ENCODE results near the gene DTNBP1. TPM values are rescaled to one million over a fixed set of nuclear protein-coding genes. Genes with fewer than 3 reads are reported as not detected.

DTNBP1 gene
- total RNA-seq, 1 donor from 2014 or later, result 19.4 TPM

DNA sequence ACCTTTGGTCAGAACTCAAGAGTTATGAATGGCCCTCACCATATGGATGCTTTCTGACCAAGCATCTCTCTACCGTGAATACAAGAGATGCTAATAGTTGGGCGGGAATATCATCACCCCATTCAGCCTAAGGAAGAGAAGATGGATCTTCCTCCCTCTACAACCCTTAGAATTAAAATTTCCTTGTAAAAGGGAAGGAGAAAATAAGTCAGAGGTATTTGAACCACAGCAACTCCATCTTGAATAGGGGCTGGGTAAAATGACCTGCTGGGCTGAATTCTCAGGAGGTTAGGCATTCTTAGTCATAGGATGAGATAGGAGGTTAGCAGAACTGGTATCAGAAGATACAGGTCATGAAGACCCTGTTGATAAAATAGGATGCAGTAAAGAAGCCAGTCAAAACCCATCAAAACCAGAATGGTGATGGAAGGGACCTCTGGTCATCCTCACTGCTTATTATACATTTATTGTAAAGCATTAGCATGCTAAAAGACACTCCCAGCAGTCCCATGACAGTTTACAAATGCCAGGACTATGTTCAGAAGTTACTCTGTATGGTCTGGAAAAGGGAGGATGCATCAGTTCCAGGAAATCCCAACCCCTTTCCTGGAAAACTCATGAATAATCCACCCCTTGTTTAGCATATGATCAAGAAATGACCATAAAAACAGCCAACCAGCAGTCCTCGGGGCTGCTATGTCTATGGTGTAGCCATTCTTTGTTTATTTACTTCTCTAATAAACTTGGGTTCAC lies 101.2 kb downstream of the DTNBP1 start:
- Mint-ChIP-seq H3K27me3 (ENCODE audit: low read depth) (no peaks in the 10 kb centered on the region), H3K9me3 (peaks cover 8% of the 10 kb centered on the region), H3K36me3 (peaks cover 2% of the 10 kb centered on the region), H3K4me1 (no peaks in the 10 kb centered on the region), H3K4me3 (no peak overlapping the region), H3K27ac (no peak overlapping the region)
- no peak for DNase-seq (ENCODE audit: low spot score in 2 of 2, unreplicated experiment in 2 of 2)
- TF ChIP-seq CTCF (IDR thresholded peaks at IDR 0.05; ENCODE audit: unreplicated experiment), result no peak

DNA sequence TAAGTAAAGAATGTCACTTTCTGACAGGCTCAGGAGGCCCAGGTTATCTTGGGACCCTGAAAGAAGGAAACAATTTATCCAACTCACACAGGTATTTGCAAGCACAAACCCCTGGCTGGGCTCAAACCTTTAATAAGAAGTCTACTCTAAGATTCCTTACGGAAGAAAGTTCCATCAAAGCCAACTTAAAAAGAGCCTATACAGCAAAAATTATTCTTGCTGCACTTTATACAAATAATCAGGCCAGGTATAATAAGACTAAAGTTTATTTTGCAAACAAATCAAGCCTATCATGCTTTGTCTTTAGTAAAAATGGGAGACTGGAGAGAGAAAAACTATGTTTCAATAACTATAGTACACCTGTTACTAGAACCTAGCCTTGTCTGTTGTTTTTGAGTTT lies 102.1 kb downstream of the DTNBP1 start:
- H3K4me1 Mint-ChIP-seq, result peaks cover under 1% of the 10 kb centered on the region
- H3K27ac Mint-ChIP-seq, result no peak overlapping the region
- no peaks in the 10 kb centered on the region for H3K27me3 Mint-ChIP-seq (ENCODE audit: low read depth)
- H3K36me3 Mint-ChIP-seq, result no peaks in the 10 kb centered on the region
- H3K9me3 Mint-ChIP-seq, result peaks cover 7% of the 10 kb centered on the region
- no peak overlapping the region for H3K4me3 Mint-ChIP-seq
- no peak for TF ChIP-seq CTCF (IDR thresholded peaks at IDR 0.05; ENCODE audit: unreplicated experiment)
- no peak for DNase-seq (ENCODE audit: low spot score in 2 of 2, unreplicated experiment in 2 of 2)

- Mint-ChIP-seq H3K27ac (no peak overlapping the region), H3K36me3 (no peaks in the 10 kb centered on the region), H3K4me1 (peaks cover 11% of the 10 kb centered on the region), H3K9me3 (peaks cover 3% of the 10 kb centered on the region), H3K27me3 (ENCODE audit: low read depth) (no peaks in the 10 kb centered on the region), H3K4me3 (no peak overlapping the region)
- DNase-seq (ENCODE audit: low spot score in 2 of 2, unreplicated experiment in 2 of 2), result no peak
- TF ChIP-seq CTCF (IDR thresholded peaks at IDR 0.05; ENCODE audit: unreplicated experiment), result no peak
Observed at GRCh38 chr6:15557174-15557573, 105.7 kb downstream of the DTNBP1 start.

- no peaks in the 10 kb centered on the region for H3K27me3 Mint-ChIP-seq (ENCODE audit: low read depth)
- peaks cover 15% of the 10 kb centered on the region for H3K4me1 Mint-ChIP-seq
- no peak overlapping the region for H3K4me3 Mint-ChIP-seq
- TF ChIP-seq CTCF (IDR thresholded peaks at IDR 0.05; ENCODE audit: unreplicated experiment), result no peak
- no peak for DNase-seq (ENCODE audit: low spot score in 2 of 2, unreplicated experiment in 2 of 2)
- H3K9me3 Mint-ChIP-seq, result peaks cover 3% of the 10 kb centered on the region
- no peak overlapping the region for H3K27ac Mint-ChIP-seq
- H3K36me3 Mint-ChIP-seq, result no peaks in the 10 kb centered on the region
Observed at GRCh38 chr6:15556711-15557110, 106.1 kb downstream of the DTNBP1 start.

GRCh38 chr6:15555101-15556038 lies 107.5 kb downstream of the DTNBP1 start:
- no peak overlapping the region for H3K27ac Mint-ChIP-seq
- H3K9me3 Mint-ChIP-seq, result peaks cover 3% of the 10 kb centered on the region
- H3K27me3 Mint-ChIP-seq (ENCODE audit: low read depth), result no peaks in the 10 kb centered on the region
- no peak for DNase-seq (ENCODE audit: low spot score in 2 of 2, unreplicated experiment in 2 of 2)
- no peak for TF ChIP-seq CTCF (IDR thresholded peaks at IDR 0.05; ENCODE audit: unreplicated experiment)
- H3K36me3 Mint-ChIP-seq, result no peaks in the 10 kb centered on the region
- peaks cover 23% of the 10 kb centered on the region for H3K4me1 Mint-ChIP-seq
- no peak overlapping the region for H3K4me3 Mint-ChIP-seq
